ENCODE results near the gene RPGRIP1L.

Gene RPGRIP1L

DNA sequence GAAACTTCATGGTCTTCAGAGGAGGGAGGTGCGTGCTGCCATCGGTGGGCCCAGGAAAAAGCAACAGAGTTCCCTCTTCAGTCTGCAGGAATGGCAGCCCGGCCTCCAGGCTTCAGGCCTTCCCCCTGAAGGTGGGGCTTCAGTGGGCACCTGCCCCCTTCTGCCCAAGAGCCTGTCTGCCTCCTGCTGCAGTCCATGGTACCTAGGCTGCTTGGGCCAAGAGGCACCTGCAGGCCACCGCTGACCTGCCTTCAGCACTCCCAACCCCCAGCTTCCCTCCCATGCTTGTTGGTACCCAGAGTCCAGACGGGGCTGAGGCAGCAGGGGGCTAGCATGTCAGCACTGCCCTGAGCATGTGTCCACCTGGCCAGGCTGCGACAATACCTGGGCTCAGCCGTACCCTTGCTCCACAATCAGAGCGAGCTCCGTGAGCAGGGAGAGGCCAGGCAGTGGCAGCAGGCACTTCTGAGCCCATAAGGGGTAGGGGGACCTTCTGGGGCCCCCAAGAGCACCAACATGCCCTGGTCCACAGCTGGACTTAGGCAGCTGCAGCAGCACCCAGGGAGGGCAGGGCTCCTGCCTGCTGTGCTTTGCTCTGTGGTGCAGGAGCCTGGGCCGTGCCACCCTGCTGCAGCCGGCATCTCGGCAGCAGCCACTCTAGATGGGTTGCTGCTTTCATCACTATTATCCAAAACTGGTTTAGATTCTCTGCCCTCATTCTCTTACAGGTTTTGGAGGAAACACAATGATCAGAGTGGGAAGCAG is 123.4 kb downstream of the RPGRIP1L start:
- H3K4me3 ChIP-seq (ENCODE audit: low read depth, low read length) = no peak overlapping the region
- no peak for TF ChIP-seq CTCF (IDR thresholded peaks at IDR 0.05; ENCODE audit: borderline replicate concordance, insufficient read depth, low read depth, low read length)

GRCh38 chr16:53576904-53577303 is 126.8 kb downstream of the RPGRIP1L start:
- no peak for TF ChIP-seq CTCF (IDR thresholded peaks at IDR 0.05; ENCODE audit: borderline replicate concordance, insufficient read depth, low read depth, low read length)

GRCh38 chr16:53576210-53576609 is 127.4 kb downstream of the RPGRIP1L start:
- H3K4me3 ChIP-seq (ENCODE audit: low read depth, low read length) = no peak overlapping the region
- TF ChIP-seq CTCF (IDR thresholded peaks at IDR 0.05; ENCODE audit: borderline replicate concordance, insufficient read depth, low read depth, low read length) = no peak

More at GRCh38 chr16:53576904-53577303, 126.8 kb downstream of the RPGRIP1L start:
- no peak overlapping the region for H3K4me3 ChIP-seq (ENCODE audit: low read depth, low read length)

- no peak overlapping the region for H3K4me3 ChIP-seq (ENCODE audit: low read depth, low read length)
- TF ChIP-seq CTCF (IDR thresholded peaks at IDR 0.05; ENCODE audit: borderline replicate concordance, insufficient read depth, low read depth, low read length) = no peak
Measured at GRCh38 chr16:53571763-53572162, 131.9 kb downstream of the RPGRIP1L start.

DNA sequence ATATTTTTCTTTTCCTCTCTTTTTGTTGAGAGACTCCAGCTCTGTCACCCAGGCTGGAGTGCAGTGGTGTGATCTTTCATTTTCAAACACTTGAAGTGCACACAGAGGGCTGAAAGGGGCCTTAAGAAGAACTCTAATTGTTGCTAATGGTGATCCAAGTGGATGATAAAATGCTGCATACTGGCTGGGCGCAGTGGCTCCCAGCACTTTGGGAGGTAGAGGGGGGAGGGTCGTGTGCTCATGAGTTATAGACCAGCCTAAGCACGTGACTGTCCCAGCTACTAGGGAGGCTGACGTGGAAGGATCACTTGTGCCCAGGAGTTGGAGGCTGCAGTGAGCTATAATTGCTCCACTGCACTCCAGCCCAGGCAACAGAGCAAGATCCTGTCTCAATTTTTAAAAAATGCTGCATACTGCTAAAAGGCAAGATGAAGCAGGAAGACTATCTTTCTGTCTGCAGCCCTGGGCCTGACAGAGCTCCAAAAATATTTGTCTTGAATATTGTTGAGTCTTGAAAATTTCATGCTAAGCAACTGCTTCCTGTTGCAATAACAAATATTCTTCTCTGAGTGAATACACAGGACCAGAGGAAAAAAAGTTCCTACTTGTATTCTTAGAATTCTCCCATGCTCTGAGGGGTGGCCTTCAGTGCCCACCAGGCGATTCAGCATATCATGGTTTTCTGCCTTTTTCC is 137.0 kb downstream of the RPGRIP1L start:
- no peak for TF ChIP-seq CTCF (IDR thresholded peaks at IDR 0.05; ENCODE audit: borderline replicate concordance, insufficient read depth, low read depth, low read length)
- H3K4me3 ChIP-seq (ENCODE audit: low read depth, low read length) = no peak overlapping the region

GRCh38 chr16:53565296-53565863 is 138.3 kb downstream of the RPGRIP1L start:
- no peak for TF ChIP-seq CTCF (IDR thresholded peaks at IDR 0.05; ENCODE audit: borderline replicate concordance, insufficient read depth, low read depth, low read length)
- no peak overlapping the region for H3K4me3 ChIP-seq (ENCODE audit: low read depth, low read length)

Measured in GM12875 (cell line).